ENCODE results near the gene PRKCZ. TPM values are rescaled to one million over a fixed set of nuclear protein-coding genes. Genes with fewer than 3 reads are reported as not detected.

Gene PRKCZ
- total RNA-seq, 2 donors from 2014 or later, result 9.6 to 10.9 TPM

- no peak overlapping the region for H3K27ac ChIP-seq
- H3K9me3 ChIP-seq, result peaks cover 0 to 9% (median 0%) of the 10 kb centered on the region in 3 donors
- intact Hi-C loops (cut with DNase I), result no loop called here
- no peak for TF ChIP-seq CTCF (IDR thresholded peaks at IDR 0.05)
- TF ChIP-seq POLR2A (IDR thresholded peaks at IDR 0.05), result no peak
- ATAC-seq, result no peak
- WGBS, 2 donors, result 97 to 98% methylated on average over 7 to 16 of the region's 20 CpGs
- H3K36me3 ChIP-seq (replicated peaks in 1 of 2; ENCODE audit: insufficient read depth in 1 of 2, low read depth in 2 of 2), result no peaks in the 10 kb centered on the region
- no peak overlapping the region for H3K4me3 ChIP-seq
- no peaks in the 10 kb centered on the region for H3K4me1 ChIP-seq
- DNase-seq, result no peak
- no peaks in the 10 kb centered on the region for H3K27me3 ChIP-seq
These were observed 31.2 kb downstream of the PRKCZ start for GRCh38 chr1:2081326-2081885.

GRCh38 chr1:2082064-2082463, 31.9 kb downstream of the PRKCZ start:
- 93 to 96% methylated on average over 22 of the region's 22 CpGs for WGBS, 2 donors
- Histone ChIP-seq H3K9me3 (peaks cover 0 to 9% (median 0%) of the 10 kb centered on the region in 3 donors), H3K27ac (no peak overlapping the region), H3K4me1 (no peaks in the 10 kb centered on the region), H3K36me3 (replicated peaks in 1 of 2; ENCODE audit: insufficient read depth in 1 of 2, low read depth in 2 of 2) (no peaks in the 10 kb centered on the region), H3K27me3 (no peaks in the 10 kb centered on the region), H3K4me3 (no peak overlapping the region)
- intact Hi-C loops (cut with DNase I), result no loop called here
- no peak for ATAC-seq
- DNase-seq, result no peak
- TF ChIP-seq CTCF (IDR thresholded peaks at IDR 0.05) (no peak), POLR2A (IDR thresholded peaks at IDR 0.05) (no peak)

GRCh38 chr1:2083666-2084065, 33.5 kb downstream of the PRKCZ start:
- Histone ChIP-seq H3K9me3 (no peaks in the 10 kb centered on the region), H3K27ac (no peak overlapping the region), H3K27me3 (no peaks in the 10 kb centered on the region)

GRCh38 chr1:2084306-2084705, 34.1 kb downstream of the PRKCZ start:
- 80 to 97% methylated on average over 2 to 13 of the region's 20 CpGs for WGBS, 2 donors
- no peaks in the 10 kb centered on the region for H3K4me1 ChIP-seq
- H3K9me3 ChIP-seq, result no peaks in the 10 kb centered on the region
- ATAC-seq (no peak), DNase-seq (no peak)
- H3K36me3 ChIP-seq (replicated peaks in 1 of 2; ENCODE audit: insufficient read depth in 1 of 2, low read depth in 2 of 2), result no peaks in the 10 kb centered on the region
- H3K27me3 ChIP-seq, result no peaks in the 10 kb centered on the region
- no peak overlapping the region for H3K4me3 ChIP-seq
- no peak overlapping the region for H3K27ac ChIP-seq
- TF ChIP-seq POLR2A (IDR thresholded peaks at IDR 0.05) (no peak), CTCF (IDR thresholded peaks at IDR 0.05) (no peak)
- intact Hi-C loops (cut with DNase I), result no loop called here

More at GRCh38 chr1:2083666-2084065, 33.5 kb downstream of the PRKCZ start:
- 88 to 91% methylated on average over 18 of the region's 18 CpGs for WGBS, 2 donors
- no peak overlapping the region for H3K4me3 ChIP-seq
- TF ChIP-seq CTCF (IDR thresholded peaks at IDR 0.05) (no peak), POLR2A (IDR thresholded peaks at IDR 0.05) (no peak)
- no peaks in the 10 kb centered on the region for H3K4me1 ChIP-seq
- no peak for ATAC-seq
- intact Hi-C loops (cut with DNase I), result no loop called here
- no peaks in the 10 kb centered on the region for H3K36me3 ChIP-seq (replicated peaks in 1 of 2; ENCODE audit: insufficient read depth in 1 of 2, low read depth in 2 of 2)
- no peak for DNase-seq

GRCh38 chr1:2085080-2085479, 34.9 kb downstream of the PRKCZ start:
- no peaks in the 10 kb centered on the region for H3K36me3 ChIP-seq (replicated peaks in 1 of 2; ENCODE audit: insufficient read depth in 1 of 2, low read depth in 2 of 2)
- WGBS, 2 donors, result 91 to 93% methylated on average over 14 to 17 of the region's 17 CpGs
- no peaks in the 10 kb centered on the region for H3K4me1 ChIP-seq
- no peaks in the 10 kb centered on the region for H3K9me3 ChIP-seq
- no peak overlapping the region for H3K4me3 ChIP-seq
- no peak for TF ChIP-seq POLR2A (IDR thresholded peaks at IDR 0.05)
- no peak for TF ChIP-seq CTCF (IDR thresholded peaks at IDR 0.05)
- DNase-seq, result no peak
- intact Hi-C loops (cut with DNase I), result no loop called here
- H3K27ac ChIP-seq, result no peak overlapping the region
- ATAC-seq, result no peak
- H3K27me3 ChIP-seq, result no peaks in the 10 kb centered on the region
